Skin epidermis (tissue), 12 donors: ENCODE measurements around the gene PNCK.
A peak's percentile ranks its signal among the peaks of the same experiment; 100 is the strongest.

Experiments
- H3K27ac ChIP-seq, 21 experiments: fragments of 200-600 bp; sonication (generic) in 11 of 21; one replicate each; pipeline ENCODE4 v1.5.0; 2020; ENCODE audit warnings: mild to moderate bottlenecking in 3 of 21, inconsistent platforms in 2 of 21, moderate library complexity in 2 of 21
- H3K4me3 ChIP-seq, 7 experiments: fragments of 200-600 bp; sonication (generic) in 2 of 7; one replicate each; pipeline ENCODE4 v1.5.0; 2020; ENCODE audit warnings: inconsistent platforms in 2 of 7, mild to moderate bottlenecking in 2 of 7, moderate library complexity in 1 of 7

Gene PNCK

GRCh38 chrX:153668423-153669173, 5.0 kb downstream of the PNCK start:
- Histone ChIP-seq H3K4me3 (no peak overlapping the region), H3K27ac (no peak overlapping the region)

- Histone ChIP-seq H3K4me3 (no peak overlapping the region), H3K27ac (no peak overlapping the region)
These were observed 5.6 kb downstream of the PNCK start for GRCh38 chrX:153667956-153668396.

DNA sequence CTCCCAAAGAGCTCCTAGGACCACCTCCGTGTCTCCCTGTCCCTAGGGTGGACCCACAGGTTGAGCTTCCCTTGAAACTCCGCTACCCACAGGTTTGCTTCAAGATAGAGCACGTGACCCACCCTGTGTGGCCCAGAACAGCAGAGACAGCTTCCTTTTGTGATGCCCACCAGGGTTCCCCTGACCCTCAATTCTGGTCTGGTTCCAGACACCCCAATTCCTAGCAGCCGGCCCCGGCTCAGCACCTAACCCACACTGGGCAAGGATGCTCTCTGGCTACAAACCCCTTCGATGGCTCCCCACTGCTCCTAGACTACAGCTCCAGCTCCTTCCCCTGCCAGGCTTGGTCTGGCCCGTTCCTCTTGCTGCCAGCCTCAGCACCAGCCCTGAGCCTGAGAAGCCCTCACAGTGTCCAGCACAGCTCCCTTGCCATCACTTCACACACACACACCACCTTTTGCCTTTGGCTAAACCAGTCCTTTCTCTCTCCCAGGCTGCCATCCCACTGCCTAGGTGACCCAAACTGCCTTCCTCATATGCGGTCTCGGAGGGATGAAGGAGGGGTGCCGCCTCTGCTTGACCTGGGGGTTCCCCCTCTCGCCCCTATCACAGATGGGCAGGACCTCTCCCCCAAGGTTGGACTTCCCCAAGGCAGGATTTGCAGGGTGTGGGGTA, 6.2 kb downstream of the PNCK start:
- no peak overlapping the region for H3K4me3 ChIP-seq
- H3K27ac ChIP-seq: no peak overlapping the region

DNA sequence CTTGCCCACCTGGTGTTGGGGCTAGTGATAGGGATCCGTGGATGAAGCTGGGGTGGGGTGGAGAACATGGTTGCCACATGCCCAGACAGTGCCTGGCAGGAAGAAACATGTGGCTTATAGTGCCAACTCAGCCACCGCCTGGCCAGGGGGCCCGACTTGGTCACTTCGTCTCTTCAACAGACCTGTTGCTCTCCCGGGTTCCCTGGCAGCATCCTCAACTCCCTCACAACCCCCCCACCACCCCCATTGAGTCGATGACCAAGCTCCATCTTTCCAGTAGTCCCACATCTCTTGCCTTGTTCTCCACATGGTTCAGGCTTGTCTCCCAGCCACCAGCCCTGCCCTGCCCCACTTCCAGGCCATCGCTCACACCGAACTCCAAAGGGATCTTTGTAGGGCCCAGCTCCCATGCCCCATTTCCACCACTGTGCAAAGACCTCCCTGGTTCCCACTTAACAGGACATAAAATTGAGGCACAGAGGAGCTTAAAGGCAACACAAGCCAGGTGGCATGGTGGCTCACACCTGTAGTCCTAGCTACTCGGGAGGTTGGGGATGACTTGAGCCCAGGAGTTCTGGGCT, 7.8 kb downstream of the PNCK start:
- Histone ChIP-seq H3K27ac (no peak overlapping the region), H3K4me3 (no peak overlapping the region)

DNA sequence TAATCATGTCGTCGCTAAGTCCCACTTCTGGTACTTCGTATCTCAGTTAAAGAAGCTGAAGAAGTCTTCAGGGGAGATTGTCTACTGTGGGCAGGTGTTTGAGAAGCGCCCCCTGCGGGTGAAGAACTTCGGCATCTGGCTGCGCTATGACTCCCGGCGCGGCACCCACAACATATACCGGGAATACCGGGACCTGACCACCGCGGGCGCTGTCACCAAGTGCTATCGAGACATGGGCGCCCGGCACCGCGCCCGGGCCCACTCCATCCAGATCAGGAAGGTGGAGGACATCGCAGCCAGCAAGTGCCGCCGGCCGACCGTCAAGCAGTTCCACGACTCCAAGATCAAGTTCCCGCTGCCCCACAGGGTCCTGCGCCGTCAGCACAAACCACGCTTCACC, 11.3 kb downstream of the PNCK start:
- Histone ChIP-seq H3K27ac (no peak overlapping the region), H3K4me3 (no peak overlapping the region)

DNA sequence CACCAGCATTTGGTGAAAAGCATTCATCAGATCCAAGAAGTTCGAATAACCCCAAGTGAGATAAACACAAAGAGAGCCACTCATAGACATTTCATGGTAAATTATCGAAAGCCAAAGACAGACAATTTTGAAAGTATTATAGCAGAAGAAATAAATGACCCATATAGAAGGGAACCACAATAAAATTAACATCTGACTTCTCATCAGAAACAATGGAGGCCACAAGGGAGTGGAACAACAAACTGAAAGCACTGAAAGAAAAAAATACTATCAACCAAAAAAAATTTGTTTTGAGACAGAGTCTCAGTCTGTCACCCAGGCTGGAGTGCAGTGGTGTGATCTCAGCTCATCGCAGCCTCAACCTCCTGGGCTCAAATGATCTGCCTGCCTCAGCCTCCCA, 14.3 kb downstream of the PNCK start:
- H3K27ac ChIP-seq: no peak overlapping the region
- no peak overlapping the region for H3K4me3 ChIP-seq

DNA sequence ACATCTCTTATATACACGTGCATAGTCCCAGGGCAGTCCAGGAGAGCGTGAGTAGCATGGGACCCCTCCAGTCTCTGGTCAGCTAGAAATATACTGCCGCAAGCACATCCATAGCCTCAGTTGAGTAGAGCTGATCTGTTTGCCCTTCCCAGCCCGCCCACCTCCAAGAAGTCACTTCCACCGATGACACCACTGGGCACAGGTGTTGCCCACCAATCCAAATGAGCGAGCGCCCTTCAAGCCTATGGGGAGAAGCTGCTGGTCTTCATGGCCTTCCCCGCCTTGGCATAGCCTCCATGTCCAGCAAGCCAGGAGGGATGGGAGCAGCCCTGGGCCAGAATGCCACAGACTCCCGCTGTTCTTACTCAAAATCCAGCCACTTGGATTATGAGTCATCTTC, 16.5 kb downstream of the PNCK start:
- no peak overlapping the region for H3K4me3 ChIP-seq

GRCh38 chrX:153653556-153653955, 20.1 kb downstream of the PNCK start:
- Histone ChIP-seq H3K4me3 (no peak overlapping the region), H3K27ac (no peak overlapping the region)

More for the DNA sequence above, 16.5 kb downstream of the PNCK start:
- H3K27ac ChIP-seq: no peak overlapping the region

DNA sequence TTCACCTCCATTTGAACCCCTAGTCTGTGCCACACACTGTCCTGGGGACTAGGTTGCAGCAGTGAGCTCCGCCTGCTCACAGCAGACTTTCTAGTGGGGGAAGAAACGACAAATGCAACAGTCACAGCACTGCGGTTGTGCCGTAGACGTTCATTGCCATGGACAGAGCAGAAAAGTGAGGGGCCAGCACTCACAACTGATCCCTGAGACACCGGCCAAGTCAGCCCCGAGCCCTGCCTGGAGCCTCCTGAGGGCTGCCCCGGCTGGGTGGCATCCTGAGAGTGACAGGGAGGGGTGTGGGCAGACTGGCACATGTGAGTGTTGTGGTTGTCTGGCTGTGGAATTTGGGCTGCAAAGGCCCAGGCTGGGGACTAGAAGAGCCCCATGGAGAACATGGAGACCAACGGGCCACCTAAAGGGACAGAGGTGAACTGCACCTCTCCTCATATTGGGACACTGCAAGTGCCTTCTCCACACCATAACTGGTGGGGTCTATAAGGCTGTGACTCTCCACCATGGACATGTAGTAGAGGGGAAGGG, 22.0 kb downstream of the PNCK start:
- Histone ChIP-seq H3K4me3 (no peak overlapping the region), H3K27ac (no peak overlapping the region)

GRCh38 chrX:153650959-153651358, 22.7 kb downstream of the PNCK start:
- no peak overlapping the region for H3K4me3 ChIP-seq
- H3K27ac ChIP-seq: no peak overlapping the region

DNA sequence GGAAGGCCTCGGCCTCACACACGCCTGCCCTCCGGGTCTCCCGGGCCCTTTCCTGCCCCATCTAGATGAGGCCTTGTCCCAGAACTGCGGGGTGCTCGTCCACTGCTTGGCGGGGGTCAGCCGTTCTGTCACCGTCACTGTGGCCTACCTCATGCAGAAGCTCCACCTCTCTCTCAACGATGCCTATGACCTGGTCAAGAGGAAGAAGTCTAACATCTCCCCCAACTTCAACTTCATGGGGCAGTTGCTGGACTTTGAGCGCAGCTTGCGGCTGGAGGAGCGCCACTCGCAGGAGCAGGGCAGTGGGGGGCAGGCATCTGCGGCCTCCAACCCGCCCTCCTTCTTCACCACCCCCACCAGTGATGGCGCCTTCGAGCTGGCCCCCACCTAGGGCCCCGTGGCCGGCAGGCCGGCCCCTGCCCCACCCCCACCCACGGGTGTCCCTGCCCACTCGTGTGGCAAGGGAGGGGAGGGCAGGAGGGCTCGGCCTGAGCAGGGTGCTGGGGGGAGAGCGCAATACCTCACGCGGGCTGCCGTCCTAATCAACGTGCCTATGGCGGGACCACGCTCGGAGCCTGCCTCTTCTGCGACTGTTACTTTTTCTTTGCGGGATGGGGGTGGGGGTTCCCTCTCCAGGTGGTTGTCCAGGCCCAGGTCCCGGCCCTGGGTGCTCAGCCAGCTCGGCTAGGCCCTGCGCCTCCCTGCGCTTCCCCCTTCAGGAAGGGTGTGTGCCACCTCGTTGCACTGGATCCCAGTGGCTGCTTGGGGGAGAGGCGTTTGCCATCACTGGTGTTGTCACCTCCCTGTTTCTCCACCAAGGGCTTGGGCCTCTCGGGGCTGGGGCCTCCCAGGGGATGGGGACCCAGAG, 23.5 kb downstream of the PNCK start:
- no peak overlapping the region for H3K27ac ChIP-seq
- H3K4me3 ChIP-seq: no peak overlapping the region

DNA sequence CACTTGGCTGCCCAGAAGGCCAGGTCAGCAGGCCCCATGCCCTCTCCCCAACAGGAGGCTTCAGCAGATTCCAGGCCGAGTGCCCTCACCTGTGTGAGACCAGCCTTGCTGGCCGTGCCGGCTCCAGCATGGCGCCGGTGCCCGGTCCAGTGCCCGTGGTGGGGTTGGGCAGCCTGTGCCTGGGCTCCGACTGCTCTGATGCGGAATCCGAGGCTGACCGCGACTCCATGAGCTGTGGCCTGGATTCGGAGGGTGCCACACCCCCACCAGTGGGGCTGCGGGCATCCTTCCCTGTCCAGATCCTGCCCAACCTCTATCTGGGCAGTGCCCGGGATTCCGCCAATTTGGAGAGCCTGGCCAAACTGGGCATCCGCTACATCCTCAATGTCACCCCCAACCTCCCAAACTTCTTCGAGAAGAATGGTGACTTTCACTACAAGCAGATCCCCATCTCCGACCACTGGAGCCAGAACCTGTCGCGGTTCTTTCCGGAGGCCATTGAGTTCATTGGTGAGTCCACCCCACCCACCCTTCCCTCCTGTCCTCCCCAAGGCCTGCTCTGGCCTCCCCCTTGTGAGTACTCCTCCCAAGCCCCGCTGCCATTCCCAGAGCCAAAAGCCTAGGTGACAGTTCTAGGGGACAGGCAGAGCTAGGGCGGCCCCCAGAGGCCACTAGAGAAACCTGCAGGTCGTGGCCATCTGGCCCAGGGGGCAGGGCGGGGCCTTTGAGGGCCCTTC, 24.3 kb downstream of the PNCK start:
- no peak overlapping the region for H3K4me3 ChIP-seq

GRCh38 chrX:153648358-153649177, 25.0 kb downstream of the PNCK start:
- Histone ChIP-seq H3K27ac (no peak overlapping the region), H3K4me3 (no peak overlapping the region)

More for the DNA sequence above, 24.3 kb downstream of the PNCK start:
- H3K27ac ChIP-seq: no peak overlapping the region

- Histone ChIP-seq H3K27ac (no peak overlapping the region), H3K4me3 (peak overlapping the region in 2 of 7 experiments; percentile 8 to 17)
These were observed 25.9 kb downstream of the PNCK start for GRCh38 chrX:153647461-153648357.

GRCh38 chrX:153646620-153647373, 26.8 kb downstream of the PNCK start, which contains the start of gene DUSP9:
DUSP9 (plus strand) TSS chrX:153647203; CDS start chrX:153647954, 751 bp downstream.
- no peak within 1 kb of the TSS for H3K27ac ChIP-seq
- peak within 1 kb of the TSS in 3 of 7 experiments; percentile 5 to 17 (median 8) for H3K4me3 ChIP-seq

DNA sequence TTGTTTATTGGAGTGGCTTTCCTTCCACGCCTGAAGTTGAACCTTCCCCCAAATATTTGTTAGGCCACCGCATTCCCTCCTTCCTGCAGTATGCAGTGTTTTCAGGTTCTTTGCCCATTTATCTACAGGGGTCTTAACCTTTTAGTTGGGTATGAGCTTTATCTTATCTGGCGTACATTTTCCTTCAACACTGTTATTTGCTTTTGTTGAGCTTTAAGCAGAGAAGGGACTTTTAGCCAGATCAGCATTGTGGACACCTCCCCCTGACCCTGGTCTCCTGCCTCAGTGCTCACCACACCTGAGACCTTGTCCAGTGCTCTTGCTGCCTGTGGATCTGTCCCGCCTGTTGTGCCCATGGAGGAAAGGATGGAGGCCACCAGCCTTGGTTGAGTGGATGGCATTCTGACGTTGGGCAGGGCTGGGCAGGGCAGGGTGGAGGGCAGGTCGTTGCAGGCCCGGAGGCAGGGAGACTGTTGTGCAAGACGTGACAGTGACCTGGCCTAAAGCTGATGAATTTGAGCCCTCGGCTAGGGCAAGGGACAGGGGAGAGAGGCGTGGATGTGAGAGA, 27.6 kb downstream of the PNCK start:
- Histone ChIP-seq H3K27ac (no peak overlapping the region), H3K4me3 (no peak overlapping the region)
